GM12878 (cell line): Measurements from ENCODE around the gene MCOLN1. TPM values are rescaled to one million over a fixed set of nuclear protein-coding genes. Genes with fewer than 3 reads are reported as not detected.
A peak's percentile ranks its signal among the peaks of the same experiment; 100 is the strongest.

Experiments
- ATAC-seq: fragments of 200-7000 bp; cut with Tn5 transposase; 3 replicates; pipeline ENCODE4 v1.9.1; 2020; ENCODE audit warnings: mild to moderate bottlenecking, moderate library complexity
- BruUV-seq: library from RNA; stranded (reverse); fragments of 400-500 nt; replicated peaks from 2 replicates; lab custom pipeline; 2021; lab: Mats Ljungman, UMichigan
- CTCF ChIA-PET: fragments of 300-600 bp; sonication (Branson Sonifier 250); formaldehyde crosslinking; extraction: SDS; loops from one replicate; lab custom pipeline; 2021; ENCODE audit warnings: inconsistent platforms; lab: Yijun Ruan, JAX
- POLR2A ChIA-PET: fragments of 350-600 bp; formaldehyde crosslinking; extraction: SDS; loops from one replicate; lab custom pipeline; 2021; ENCODE audit warnings: inconsistent platforms; lab: Charles Lee
- RAD21 ChIA-PET: fragments of 300-600 bp; sonication (Branson Sonifier 250); formaldehyde crosslinking; loops from one replicate; lab custom pipeline; 2023; ENCODE audit warnings: antibody characterized with exemption; ENCODE audit not compliant: unreplicated experiment; lab: Charles Lee
- SMC1A ChIA-PET: fragments of 300-600 bp; sonication (Branson Sonifier 250); formaldehyde crosslinking; loops from one replicate; lab custom pipeline; 2023; ENCODE audit not compliant: unreplicated experiment, uncharacterized antibody; lab: Charles Lee
- DNase-seq: peaks from one replicate; pipeline ENCODE4 v3.0.0-alpha.2; 2011; ENCODE audit warnings: low read depth, low spot score
- FAIRE-seq: peaks from 3 replicates; lab custom pipeline; 2011; peaks lifted over from hg19 to GRCh38; lab: Jason Lieb, UNC
- H2AFZ ChIP-seq: 2 replicates; pipeline ENCODE4 v1.6.0; 2011; ENCODE audit warnings: low read depth, low read length, control low read depth; ENCODE audit not compliant: control insufficient read depth
- H3K27ac ChIP-seq: 2 replicates; pipeline ENCODE4 v1.5.1; 2011; ENCODE audit warnings: control low read depth; ENCODE audit not compliant: control insufficient read depth, insufficient read depth
- H3K27me3 ChIP-seq, 2 experiments: replicated peaks in 1 of 2; 2 replicates each; pipeline versions ENCODE4 v1.6.0 to v1.6.1; 2011; ENCODE audit warnings: low read length in 1 of 2; ENCODE audit not compliant: control insufficient read depth in 2 of 2, insufficient read depth in 2 of 2
- H3K36me3 ChIP-seq, 2 experiments: 2 replicates each; pipeline ENCODE4 v1.5.1; 2011; ENCODE audit warnings: low read length in 1 of 2; ENCODE audit not compliant: control insufficient read depth in 2 of 2, insufficient read depth in 2 of 2
- H3K4me1 ChIP-seq: 2 replicates; pipeline ENCODE4 v1.6.1; 2011; ENCODE audit warnings: mild to moderate bottlenecking, low read length, moderate library complexity, mixed read lengths; ENCODE audit not compliant: control insufficient read depth, insufficient read depth
- H3K4me2 ChIP-seq: 2 replicates; pipeline ENCODE4 v1.6.0; 2011; ENCODE audit warnings: control low read depth; ENCODE audit not compliant: control insufficient read depth, insufficient read depth
- H3K4me3 ChIP-seq: fragments of 200-600 bp; sonication (generic); 2 replicates; pipeline ENCODE4 v1.5.1; 2016
- H3K79me2 ChIP-seq: 2 replicates; pipeline ENCODE4 v1.6.0; 2011; ENCODE audit warnings: low read length; ENCODE audit not compliant: control insufficient read depth, insufficient read depth
- H3K9ac ChIP-seq: 2 replicates; pipeline ENCODE4 v1.8.0; 2011; ENCODE audit warnings: low read length, control low read depth, mixed read lengths; ENCODE audit not compliant: control insufficient read depth, insufficient read depth
- H3K9me3 ChIP-seq: replicated peaks from 3 replicates; pipeline ENCODE4 v1.5.1; 2011; ENCODE audit warnings: mild to moderate bottlenecking, low read length; ENCODE audit not compliant: control insufficient read depth, insufficient read depth
- H4K20me1 ChIP-seq: 2 replicates; pipeline ENCODE4 v1.6.0; 2011; ENCODE audit not compliant: control insufficient read depth, insufficient read depth
- CREB1 ChIP-seq: IDR thresholded peaks from 2 replicates; pipeline ENCODE4 v1.6.1; 2012; ENCODE audit warnings: low read depth, mild to moderate bottlenecking, inconsistent platforms
- PKNOX1 ChIP-seq: fragments of 450-650 bp; IDR thresholded peaks from 2 replicates; pipeline ENCODE4 v1.6.1; 2016; ENCODE audit warnings: mild to moderate bottlenecking
- ZNF687 ChIP-seq: fragments of 450-650 bp; IDR thresholded peaks from 2 replicates; pipeline ENCODE4 v1.6.1; 2017; ENCODE audit warnings: mild to moderate bottlenecking, moderate library complexity
- WGBS: methylation state at CpG from one replicate; pipeline ENCODE4 v1.1.6; 2016; ENCODE audit warnings: low lambda C conversion rate; ENCODE audit not compliant: insufficient replicate concordance, insufficient coverage; ENCODE audit errors: missing lambda C conversion rate; 5-methylcytosine and 5-hydroxymethylcytosine counted together
- in situ Hi-C: fragments of 300-500 bp; cut with MboI; formaldehyde crosslinking; loops from 9 replicates; pipeline ENCODE4 v1.14.3; 2018; ENCODE audit warnings: mixed read lengths
- intact Hi-C: fragments of 100-400 bp; cut with micrococcal nuclease; formaldehyde crosslinking; loops from one replicate; pipeline ENCODE4 v1.14.2; 2022; ENCODE audit not compliant: unreplicated experiment
- polyA plus RNA-seq, 11 experiments: library from polyadenylated mRNA; depleted of rRNA in 4 of 11; unstranded in 6 of 11; stranded (reverse) in 5 of 11; fragments of >200 nt; fragmentation: Nextera tagmentation in 4 of 11; fragmentation: Illumina TruSeq in 1 of 11; extraction: Ambion mirVana in 4 of 11; extraction: Trizol in 1 of 11; gene quantifications; 1 replicate in 1 of 11; 2 replicates in 10 of 11; pipeline versions ENCODE4 v1.2.1 to v1.2.3, GENCODE V29; 2011 to 2016; ENCODE audit warnings: inconsistent platforms in 2 of 11, missing spikeins in 2 of 11, low read depth in 1 of 11
- total RNA-seq, 4 experiments: library from RNA; depleted of rRNA in 3 of 4; stranded (reverse); fragments of >200 nt in 3 of 4; fragmentation: Illumina TruSeq in 1 of 4; extraction: Trizol in 1 of 4; gene quantifications; 2 replicates each; pipeline versions ENCODE4 v1.2.1 to v1.2.3, GENCODE V29; 2013 to 2021

MCOLN1 gene
- total and polyA plus RNA-seq, 10 of the 15 experiments (the other 5 are each of a cell fraction or from before 2014, with no cell fraction given) = 0.42 to 15.6 (median 4.9) TPM

GRCh38 chr19:7578127-7578526, 55.7 kb downstream of the MCOLN1 start:
- FAIRE-seq = no peak
- H3K36me3 ChIP-seq = no peaks in the 10 kb centered on the region
- intact Hi-C loops = no loop called here
- H4K20me1 ChIP-seq = no peaks in the 10 kb centered on the region
- ChIA-PET SMC1A (no interaction called here), RAD21 (no interaction called here), POLR2A (interaction anchor here (0.6 kb wide), 1 partner anchor 15 kb away, joined by 3 read pairs; no protein-coding TSS in a partner anchor), CTCF (no interaction called here)
- 42% methylated on average over 6 of the region's 6 CpGs for WGBS
- no peak overlapping the region for H3K9ac ChIP-seq
- no peak overlapping the region for H3K4me3 ChIP-seq
- no peak overlapping the region for H2AFZ ChIP-seq
- no TSS peak for BruUV-seq
- H3K27me3 ChIP-seq = no peaks in the 10 kb centered on the region
- H3K9me3 ChIP-seq = no peaks in the 10 kb centered on the region
- no peaks in the 10 kb centered on the region for H3K4me1 ChIP-seq
- TF ChIP-seq CREB1 (no peak), ZNF687 (no peak), PKNOX1 (0 out of 2 replicates have a peak, but pooled peaks have one; percentile 15)
- H3K27ac ChIP-seq = no peak overlapping the region
- H3K79me2 ChIP-seq = no peaks in the 10 kb centered on the region
- in situ Hi-C loops = no loop called here
- no peak overlapping the region for H3K4me2 ChIP-seq
- ATAC-seq = no peak
- no peak for DNase-seq
